GM19438 (cell line): ENCODE measurements around the gene CARMIL1.

Experiments
- ATAC-seq: cut with Tn5 transposase; IDR thresholded peaks from one replicate; pipeline ENCODE4 v1.9.1; 2021; ENCODE audit warnings: low read depth; ENCODE audit not compliant: unreplicated experiment

CARMIL1 gene

GRCh38 chr6:25401711-25402110, 122.5 kb downstream of the CARMIL1 start:
- ATAC-seq: no peak

DNA sequence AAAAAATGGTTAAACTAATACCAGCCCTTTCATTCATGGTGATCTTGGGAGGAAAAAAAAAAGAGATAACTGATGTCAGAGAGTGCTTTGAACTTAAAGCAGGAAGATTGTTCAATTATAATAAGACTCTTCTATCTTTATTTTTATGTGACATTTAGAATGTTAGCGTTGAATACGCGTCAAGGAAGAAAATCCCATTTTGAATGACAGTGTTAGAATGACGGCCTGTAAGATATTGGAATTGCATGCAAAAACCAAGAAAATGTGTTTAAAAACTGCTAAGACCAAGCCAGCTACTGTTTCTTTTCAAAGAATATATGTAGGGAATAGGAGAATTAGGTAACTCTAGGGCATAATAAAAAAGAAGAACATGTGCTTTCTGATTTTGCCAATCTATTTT, 123.0 kb downstream of the CARMIL1 start:
- ATAC-seq: no peak

DNA sequence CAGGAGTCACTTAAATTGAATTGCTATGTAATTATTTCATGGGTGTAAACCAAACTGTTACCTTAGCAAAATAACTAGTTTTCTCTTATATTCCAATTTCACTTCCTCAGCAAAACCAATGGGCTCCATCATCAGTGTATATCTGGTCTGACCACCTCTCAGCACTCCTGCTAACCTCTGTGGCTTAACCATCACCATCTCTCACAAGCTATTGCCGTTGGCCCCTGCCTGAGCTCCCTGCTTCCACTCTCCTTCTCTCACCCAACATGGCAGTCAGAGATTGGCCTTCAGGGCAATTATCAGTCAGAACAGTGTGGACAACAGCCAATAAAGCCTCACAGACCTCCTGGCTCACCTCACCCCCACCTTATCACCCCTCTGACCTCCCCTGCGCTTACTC, 124.0 kb downstream of the CARMIL1 start:
- ATAC-seq: no peak

DNA sequence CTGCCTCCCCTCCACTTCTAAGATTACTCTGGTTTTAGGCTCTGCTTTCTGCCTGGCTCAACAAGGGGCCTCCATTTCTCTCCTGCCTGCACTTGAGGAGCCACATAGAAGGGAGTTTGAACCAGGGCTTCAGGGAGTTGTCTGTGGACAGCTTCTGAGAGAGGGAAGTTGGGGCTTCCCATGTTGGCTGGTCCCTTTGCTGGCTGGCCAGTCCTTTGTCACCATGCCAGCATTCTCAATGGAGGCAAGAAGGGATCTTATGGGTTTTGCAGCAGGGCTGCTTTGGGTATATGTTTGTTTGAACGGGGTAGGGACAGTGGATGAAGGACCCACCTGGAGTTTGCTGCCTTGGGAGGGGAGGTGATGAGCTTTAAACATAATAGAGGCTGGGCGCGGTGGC, 124.9 kb downstream of the CARMIL1 start:
- ATAC-seq: no peak

- ATAC-seq: peak; percentile 82
These were observed 125.6 kb downstream of the CARMIL1 start for GRCh38 chr6:25404693-25405169.

DNA sequence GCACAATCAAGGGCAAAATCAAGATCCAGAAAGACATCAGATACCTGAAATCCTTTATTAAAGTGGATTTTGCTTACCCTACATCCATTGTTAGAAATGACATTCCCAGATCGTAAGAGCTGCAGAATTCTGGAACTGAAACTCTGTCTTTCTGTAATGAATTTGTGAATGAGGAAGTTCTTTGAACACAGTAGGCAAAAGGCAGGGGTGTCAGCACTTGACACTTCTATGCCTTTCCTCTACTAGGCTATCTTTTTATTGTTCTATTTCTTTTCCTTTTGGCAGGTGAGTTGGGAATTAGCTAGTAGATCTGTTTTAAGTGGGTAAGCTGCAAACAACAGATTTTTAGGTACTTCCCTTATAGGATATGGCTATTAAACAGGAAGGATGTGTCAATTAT, 126.3 kb downstream of the CARMIL1 start:
- ATAC-seq: peak; percentile 35

GRCh38 chr6:25407431-25407830, 128.3 kb downstream of the CARMIL1 start:
- no peak for ATAC-seq

GRCh38 chr6:25410102-25410501, 130.9 kb downstream of the CARMIL1 start:
- ATAC-seq: no peak

DNA sequence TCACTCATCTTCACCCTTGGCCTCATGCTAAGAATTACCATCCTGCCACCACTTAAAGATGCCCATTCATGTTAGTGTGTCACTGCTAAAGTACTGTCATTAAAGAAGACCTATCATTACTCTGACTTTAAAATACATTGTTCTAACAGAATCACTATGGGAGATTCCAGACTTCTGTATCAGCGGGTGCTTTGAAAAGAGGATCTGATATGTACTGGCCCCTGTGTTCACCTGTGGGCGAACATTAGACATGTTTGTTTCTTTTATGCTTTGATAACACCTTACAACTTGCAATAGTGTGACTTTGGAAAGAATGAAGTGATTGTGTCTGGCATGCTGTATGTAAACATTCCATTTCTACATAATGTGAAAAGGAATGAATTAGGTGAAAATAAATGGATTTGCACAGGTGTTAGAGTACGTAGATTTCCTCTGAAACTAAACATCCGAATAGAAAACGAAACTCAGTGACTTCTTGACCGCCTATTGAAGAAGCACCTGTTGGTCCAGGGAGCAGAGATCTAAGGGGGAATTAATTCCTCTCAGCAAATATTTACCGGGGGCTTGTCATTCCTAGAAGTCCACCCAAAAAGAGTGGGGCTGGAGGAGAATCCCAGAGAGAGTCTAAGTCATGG, 132.3 kb downstream of the CARMIL1 start:
- peak; percentile 56 for ATAC-seq

DNA sequence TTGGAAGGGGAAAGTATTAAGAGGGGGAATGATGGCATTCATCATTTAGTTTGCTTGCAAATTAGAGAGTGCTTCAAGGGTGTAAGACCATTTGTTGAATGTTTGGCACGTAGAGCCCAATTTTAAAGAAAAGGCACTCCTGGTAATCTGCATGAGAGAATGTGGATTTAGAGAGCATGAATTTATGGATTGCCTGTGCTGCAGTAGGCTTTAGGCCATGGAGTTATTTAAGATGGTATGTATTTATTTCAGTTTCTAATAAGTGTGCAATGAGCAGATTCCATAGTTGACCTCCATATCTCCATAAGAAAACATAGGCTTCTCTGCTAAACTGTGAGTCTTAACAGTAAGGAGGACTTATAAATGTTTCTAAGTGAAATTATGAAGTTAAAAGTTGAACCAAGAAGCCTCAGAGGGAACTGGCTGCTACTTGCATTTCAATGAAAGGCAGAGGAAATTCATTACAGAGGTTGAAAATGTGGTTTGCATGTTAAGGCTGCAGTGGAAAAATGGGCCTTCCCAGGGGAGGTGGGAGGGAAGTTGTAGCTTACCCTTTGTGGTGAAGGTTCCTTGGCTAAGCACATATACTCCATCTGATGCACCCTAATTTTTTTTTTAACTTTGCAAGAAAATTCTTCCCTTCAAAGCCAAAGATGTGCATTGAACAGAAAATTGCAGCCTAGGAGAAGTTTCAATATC, 134.2 kb downstream of the CARMIL1 start:
- ATAC-seq: no peak

DNA sequence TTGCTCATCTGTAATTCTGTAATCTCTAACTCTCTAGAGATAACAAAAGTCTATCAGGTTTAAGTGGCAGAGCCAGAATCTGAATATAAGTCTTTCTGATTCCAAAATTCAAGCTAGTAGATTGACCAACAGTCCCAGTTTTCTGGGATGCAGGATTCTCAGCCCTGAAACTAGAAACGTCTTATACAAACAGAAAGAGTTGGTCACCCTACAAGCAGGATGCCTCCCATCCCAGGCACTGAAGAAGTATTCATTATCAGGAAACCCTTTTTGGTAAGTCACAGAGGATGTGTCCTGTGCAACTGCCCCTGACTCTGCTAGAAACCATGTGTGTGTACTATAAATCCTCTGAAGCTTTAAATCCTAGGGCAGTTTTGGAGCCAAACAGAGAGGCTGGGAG, 135.0 kb downstream of the CARMIL1 start:
- ATAC-seq: no peak

DNA sequence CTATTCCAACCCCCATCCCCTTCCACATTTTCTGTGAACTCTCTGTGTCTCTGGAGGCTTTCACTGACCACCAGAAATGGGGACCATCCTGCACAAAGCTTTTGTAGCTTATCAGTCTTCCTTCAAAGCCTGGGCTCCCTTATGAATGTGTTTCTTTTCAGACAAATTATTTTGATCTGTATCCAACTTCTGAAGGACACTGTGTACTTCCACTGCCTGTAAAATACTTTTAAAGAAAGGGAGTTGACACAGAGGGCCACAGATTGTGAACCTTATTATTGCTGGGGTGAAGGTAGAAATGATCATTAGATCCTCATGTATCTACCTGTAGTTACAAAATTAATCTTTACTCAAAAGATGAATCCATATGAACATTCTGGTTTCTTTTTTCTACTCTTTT, 135.6 kb downstream of the CARMIL1 start:
- no peak for ATAC-seq

DNA sequence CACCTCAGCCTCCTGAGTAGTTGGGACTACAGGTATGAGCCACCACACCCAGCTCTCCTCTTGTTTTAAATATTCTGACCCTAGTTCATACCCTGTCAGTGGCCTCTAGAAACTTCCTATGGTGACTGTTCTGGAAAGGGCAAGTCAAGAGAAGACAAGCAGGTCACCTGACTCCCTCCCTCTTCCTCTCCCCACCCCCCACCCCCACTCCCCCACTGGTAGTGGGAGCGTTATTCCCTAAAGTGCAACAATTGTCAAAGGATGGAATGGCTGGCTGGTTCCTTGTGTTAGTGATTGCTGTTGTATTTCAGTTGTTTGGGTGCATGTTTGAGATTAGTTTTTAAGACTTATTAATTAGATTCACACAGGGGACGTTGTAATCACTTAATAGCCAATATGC, 136.1 kb downstream of the CARMIL1 start:
- no peak for ATAC-seq

DNA sequence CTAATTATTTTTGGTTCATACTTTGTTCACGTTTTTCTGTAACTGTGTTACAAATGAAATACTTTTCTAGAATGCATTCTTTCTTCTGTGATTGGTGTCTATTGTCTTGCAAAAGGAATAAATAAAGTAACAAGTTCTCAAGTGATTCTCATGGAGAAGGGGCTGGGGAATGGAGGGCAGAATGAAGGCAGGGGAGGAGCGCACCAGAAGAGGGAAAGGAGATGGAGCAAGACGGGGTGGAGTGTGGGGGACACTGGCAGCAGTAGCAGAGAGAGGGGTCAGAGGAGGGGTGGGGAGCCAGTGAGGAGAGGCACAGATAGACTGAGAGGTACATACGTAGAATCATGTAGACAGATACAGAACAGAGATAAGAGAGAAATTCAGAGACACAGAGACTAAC, 136.5 kb downstream of the CARMIL1 start:
- ATAC-seq: no peak

DNA sequence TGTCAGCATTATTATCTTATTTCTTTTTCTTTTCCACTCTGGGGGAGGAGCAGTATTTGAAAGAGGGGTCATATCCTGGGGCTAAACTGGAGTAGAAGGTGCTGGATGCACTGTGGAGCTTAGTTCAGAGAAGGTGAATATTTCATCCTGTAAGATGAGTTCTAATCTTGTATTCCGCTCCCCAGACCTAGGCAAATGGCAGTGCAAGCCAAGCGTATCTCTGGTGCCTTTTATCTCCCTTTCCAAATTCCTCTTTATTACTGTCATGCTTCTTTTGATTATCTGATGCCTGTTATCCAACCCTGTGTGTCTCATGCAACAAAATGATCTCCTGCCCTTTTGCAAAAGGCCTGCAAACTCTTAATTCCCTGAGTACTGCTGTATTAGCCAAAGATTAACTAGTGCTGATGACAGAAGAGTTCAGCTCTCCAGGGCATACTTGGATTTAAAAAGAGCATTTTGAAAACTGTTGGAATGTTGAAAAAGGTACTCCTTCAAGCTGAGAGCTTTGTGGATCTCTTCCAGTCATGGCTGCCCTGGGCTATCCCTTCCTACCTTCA, 138.0 kb downstream of the CARMIL1 start:
- ATAC-seq: no peak

DNA sequence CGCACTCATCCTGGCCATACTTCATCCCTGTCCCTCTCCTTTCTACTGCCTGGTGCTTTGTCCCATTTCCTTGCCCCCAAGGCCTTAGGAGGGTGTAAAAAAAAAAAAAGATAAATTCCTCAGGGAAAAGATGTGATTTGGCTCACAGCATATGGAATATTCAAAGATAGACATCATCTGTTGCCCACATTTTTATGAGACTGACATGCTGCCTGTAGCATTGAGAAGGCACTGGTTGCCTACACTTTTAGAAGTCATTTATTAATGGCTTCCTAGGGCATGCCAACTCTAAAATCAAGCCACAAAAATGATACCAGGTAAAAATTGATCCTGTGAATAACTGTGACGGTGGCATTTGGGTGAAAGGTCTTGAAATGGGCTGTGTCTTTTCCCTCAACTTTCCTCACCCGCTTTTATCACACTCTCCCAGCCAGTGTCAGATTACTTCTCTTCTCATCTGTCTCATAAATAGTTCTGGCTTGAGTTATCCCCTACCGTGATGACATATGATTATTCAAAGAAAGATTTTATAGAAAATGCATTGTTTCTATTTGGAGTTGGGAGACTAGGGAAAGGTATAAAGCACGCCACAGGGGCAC, 139.4 kb downstream of the CARMIL1 start:
- ATAC-seq: no peak

DNA sequence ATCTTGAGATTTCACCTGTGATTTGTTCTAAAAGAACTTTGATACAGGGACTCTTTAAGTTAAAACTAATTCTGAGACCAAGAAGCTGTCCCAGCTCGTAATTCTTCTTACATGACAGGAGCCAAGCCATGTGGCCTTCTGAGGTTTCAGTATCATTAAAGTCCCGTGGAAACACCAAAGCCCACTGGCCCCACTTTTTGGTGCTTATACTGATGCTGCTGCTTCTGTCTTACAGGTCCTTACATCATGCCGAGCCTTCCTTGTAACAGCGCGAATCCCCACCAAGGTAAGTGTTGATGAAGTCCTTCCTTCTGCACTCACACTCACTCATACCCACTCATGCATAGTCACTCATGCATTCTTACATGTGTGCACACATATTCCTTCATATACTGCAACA, 140.7 kb downstream of the CARMIL1 start:
- no peak for ATAC-seq

- ATAC-seq: no peak
These were observed 144.2 kb downstream of the CARMIL1 start for GRCh38 chr6:25423358-25423757.

- no peak for ATAC-seq
These were observed 145.1 kb downstream of the CARMIL1 start for GRCh38 chr6:25424303-25424702.

DNA sequence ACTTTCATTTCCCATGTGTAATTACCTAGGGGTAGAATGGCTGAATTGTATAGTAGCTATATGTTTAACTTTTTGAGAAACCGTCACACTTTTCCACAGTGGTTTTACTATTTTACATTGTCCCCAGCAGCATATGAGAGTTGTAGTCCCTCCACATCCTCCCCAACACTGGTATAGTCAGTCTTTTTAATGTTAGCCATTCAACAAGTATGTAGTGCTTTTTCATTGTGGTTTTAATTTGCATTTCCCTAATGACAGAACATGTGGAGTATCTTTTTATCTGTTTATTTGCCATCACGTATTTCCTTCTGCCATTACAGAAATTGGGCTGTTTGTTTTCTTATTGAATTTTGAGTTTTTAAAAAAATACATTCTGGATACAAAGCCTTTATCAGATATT, 148.4 kb downstream of the CARMIL1 start:
- no peak for ATAC-seq

DNA sequence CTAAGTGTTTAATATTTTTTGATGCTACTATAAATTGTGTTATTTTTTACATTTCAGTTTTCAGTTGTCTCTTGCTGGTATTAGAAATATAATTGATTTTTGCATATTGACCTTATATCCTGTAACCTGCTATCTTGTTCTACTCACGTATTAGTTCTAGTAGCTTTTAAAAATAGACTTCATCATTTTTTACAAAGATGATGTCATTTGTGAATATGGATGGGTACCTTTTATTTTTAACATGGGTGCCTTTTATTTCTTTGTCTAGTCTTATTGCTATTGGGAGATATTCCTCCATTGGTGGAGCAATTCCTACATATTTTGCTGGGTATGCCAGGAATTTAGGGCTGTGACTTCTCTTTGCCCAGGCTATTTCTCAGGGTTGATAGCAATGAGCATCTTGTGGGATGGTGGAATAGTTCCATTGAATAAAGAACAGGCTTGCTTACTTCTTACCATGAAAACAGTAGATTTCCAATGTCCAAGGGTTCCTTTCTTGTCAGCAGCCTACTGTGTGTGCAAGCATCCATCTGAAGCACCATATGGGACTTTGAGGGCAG, 149.7 kb downstream of the CARMIL1 start:
- ATAC-seq: no peak
